NCI-H2029 treated with DMSO at 0.1 percent for 48 hours (cell line): ENCODE data around the gene TMEM30A.
A peak's percentile ranks its signal among the peaks of the same experiment; 100 is the strongest.

Experiments
- DNase-seq: peaks from one replicate; lab custom pipeline; 2025; lab: John Stamatoyannopoulos, UW

The TMEM30A gene

DNA sequence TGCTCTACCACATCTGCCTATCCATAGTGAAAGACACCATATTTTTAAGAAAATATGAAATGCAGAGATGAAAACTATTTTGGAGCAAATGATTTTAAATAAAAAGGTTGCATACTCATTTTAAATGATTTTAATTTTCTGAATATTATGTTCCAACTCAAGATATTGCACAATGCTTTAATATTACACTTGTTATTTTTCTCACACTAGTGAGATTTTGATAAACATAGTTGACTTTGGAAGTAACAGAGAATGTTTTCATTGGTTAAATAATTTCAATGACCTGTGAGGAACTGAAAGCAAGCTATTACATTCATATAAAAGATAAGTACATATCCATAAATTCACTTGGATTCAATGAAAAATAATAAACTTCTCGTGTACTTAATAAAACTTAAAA, 7.2 kb upstream of the TMEM30A start:
- DNase-seq = no peak

DNA sequence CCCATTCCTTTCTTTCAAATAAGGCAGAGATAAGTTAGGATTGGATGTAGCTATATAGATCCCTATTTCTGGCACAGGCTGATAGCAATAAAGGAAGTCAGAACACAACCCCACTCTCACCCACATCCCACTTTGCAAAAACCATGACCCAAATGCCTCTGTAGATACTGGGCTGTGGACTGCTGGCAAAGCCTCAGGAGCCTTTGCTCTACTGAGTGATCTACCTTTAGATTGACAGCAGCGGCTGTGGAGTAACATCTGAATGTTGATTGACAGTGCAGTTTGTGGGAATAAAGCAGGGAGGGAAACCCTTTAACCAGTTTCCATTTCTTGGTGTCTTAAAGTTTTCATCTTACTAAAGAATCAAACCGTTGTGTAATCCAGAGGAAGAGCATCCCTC, 6.7 kb upstream of the TMEM30A start:
- DNase-seq = no peak

DNA sequence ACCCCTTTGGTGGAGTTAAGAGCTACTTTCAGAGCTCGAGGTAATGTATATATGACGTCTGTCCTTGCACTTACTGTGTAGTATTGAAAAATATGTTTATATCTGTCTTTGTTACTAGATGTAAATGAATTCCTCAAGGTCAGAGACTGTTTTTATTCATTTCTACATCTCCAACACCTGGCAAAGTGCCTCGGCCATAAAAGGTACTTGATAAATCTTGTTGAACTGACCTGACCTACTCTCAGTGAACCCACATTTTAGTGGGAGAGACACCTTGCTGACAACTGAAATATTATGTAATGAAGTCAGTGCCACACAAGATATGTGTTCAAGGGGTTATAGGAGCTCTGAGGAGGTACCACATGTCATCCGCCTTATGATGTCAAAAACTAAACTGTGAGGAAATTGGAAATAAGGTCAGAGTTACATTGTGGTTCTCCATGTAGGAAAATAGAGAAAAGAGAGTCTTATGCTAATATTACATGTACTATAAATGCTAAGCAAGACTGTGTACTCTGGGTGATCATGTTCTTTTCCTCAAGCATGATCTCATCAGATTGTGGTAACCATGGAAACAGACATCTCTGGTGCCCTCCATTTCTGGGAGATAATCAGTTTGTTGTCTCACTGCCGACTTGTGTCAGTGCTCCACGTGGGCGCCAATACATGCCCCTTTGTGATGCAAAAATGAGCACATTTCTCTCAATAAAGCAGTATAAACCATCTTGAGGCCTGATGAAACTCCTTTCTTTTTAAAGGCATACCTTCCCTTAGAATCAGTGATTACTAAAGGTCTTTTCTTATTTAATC, 5.7 kb upstream of the TMEM30A start:
- DNase-seq = no peak

DNA sequence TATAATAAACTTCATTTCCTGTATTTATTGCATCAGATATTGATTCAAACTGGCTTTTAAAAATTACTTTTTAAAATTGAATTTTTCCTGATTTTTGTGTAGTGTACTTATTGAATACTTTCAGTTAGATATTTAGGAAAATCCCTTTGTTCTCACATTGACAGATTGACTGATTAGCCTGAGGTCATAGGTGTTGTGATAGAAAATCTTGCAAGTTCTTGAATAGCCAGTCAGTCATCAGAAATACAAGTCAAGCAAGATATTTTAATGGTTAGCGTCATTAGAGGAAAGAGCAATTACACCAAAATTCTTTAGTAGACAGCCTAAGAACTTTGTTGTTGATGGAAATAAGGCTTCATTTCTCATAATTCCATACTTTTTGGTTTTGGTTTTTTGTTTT, 3.4 kb upstream of the TMEM30A start:
- no peak for DNase-seq

DNA sequence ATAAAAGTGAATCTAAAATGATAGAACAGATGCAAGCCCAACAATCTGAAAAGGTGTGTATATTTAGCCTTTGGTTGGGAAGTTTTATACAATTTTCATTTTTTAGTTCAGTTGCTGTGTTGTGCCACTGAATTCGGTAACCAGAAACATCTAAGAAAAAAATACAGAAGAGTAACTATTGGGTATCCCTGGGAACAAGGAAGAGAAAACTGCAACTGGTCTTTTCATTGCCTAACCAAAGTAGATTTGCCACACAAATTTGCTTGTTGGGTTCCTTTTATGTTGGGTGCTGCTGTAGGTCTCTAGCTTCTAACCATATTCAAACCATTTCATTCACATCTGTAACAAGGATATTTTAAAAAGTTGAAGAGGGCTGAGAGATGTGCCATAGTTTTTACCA, 2.8 kb upstream of the TMEM30A start:
- DNase-seq = no peak

DNA sequence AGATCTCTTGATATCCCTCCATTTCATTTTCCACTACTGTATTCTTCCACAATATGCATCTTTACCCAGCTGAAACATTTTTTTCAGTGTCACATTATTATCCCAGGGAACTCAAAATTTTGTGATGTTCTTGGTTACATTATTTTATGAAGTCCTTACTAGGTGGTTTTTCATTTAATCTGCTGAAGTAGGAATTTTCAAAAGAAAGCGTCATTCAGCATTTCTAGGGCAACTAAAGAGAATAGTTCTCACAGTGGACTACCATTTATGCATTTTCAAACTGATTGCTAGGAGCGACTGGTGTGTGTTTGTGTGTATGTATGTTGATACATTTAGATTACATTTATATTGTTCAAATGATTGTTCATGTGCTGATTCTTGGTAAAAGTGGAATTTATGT, 2.4 kb upstream of the TMEM30A start:
- no peak for DNase-seq

DNA sequence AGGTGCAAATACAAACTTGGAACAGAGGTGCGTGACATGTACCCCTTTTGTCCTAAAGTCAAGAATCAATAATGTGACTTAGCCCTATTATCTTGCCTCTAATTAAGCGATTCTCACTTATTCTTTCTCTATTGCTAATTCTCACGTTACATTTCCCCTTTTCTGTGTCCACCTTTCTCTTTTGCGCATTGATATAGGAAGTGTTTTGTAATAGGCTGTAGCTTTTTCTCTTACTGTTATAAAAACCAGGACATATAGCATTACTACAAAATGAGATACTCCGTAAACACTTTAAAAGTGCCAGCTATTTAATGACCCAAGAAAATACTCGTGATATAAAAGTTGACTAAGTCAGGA, 669 bp upstream of the TMEM30A start:
- DNase-seq = peak; percentile 75

DNA sequence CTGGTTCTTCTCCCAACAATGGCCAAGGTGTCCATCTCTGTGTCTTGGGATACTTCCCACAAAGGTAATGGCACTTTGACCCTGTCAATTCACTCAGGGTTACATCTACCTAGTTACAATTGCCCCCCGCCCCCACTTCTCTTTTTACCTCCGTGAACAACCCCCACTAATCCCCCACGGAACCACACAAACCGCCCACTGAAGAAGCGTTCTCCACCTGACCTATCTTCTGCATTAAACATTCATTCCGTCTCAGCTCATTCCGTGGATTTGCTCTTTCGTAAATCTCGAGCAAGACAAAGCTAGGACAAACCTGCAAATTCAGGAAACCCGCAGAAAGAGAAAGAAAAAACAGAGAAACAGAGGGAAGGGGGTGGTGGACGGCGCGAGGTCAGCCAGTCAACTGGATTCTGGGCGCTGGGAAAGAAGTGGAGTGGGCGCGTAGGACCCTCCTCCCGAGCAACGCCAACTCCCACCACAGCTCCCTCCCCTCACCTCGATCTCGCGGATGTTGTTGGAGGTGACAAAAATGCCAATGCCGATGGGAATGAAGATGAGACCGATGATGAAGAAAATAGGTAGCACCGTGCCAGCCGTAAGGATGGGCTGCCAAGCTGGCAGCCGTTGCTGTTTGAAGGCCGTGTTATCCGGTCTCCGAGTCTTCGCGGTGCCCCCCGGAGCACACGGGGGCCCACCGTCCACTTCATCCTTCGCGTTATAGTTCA, 523 bp downstream of the TMEM30A start:
- DNase-seq = no peak

DNA sequence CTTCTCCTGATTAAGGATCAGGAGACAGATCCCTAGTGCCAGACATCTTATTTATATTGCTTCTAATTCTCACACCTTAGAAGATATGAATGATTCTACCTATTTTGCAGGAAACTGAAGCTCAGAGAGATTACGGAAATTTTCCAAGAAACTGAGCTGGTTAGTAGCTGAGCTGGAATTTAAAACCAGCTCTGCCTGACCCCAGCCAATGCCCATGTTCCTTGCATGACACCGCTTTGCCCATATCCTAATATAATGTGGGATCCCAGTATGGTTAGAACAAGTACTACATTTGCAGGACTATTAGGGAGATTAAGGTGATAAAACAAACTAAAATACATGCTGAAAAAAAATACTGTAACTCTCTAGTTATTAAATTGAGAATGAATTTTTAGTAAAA, 1.9 kb downstream of the TMEM30A start:
- no peak for DNase-seq

DNA sequence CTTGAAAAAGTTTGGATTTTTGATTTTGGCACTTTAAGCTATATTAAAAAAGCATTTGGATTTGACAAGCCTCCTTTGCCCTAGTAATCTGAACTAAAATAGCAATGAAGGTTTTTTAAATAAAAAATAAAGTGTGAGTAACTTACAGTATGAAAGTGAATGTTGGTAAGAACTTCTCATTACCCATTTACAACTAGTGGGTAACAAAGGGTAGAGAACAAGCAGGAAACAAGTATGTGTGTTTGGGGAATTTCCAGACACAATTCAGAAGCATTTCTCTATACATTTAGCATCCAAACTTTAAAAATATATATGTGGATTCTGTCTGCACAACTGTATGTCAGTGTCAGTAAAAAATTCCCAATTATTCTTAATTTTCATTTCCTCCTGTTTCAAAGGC, 2.9 kb downstream of the TMEM30A start:
- no peak for DNase-seq

DNA sequence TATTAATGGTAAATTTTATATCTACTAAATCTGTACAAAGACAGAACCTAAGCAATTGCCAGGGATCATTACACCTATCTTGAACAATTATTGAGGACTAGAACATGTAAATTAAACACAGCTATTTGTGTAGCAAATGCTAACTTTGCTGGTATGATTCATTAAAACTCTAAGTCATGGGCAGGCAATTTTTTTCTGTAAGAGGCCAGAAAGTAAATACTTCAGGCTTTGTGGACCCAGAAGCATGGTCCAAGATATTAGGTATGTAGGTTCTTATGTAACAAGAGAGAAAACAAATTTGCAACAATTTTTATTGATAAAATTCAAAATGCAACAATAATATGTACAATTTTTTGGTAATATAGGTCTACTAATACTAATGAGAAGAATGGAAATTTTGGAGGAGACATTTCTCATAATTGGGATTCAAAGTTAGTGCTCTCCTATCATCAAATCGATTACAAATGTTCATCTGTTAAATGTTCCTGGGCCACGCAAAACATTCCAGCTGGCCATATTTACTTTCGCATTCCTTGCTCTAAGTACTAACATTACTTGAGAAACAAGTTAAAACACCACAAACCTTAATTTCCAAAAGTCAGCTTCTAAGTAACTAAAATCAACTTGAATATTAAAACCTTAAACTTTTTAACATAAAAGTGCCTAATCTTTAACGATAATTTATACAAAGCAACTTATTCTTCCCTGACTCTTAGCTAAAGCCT, 4.3 kb downstream of the TMEM30A start:
- no peak for DNase-seq

DNA sequence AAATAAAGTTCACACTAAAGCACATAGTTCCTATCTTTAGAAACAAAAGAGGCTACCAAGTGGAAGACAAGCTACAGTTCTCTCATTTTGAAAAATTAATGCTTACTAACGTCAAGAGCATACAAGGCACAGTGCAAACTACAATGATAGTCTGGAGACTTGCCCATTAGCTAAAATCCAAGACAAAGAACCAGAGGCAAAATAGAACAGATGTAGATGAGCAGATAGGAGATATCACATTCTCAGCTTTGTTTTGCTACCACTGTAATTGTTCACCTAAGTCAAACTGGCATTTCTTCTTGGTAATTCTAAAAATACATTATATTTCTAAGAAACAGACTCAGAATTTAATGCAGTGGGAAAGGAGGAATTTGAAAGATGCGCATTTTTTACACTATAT, 5.2 kb downstream of the TMEM30A start:
- DNase-seq = no peak

DNA sequence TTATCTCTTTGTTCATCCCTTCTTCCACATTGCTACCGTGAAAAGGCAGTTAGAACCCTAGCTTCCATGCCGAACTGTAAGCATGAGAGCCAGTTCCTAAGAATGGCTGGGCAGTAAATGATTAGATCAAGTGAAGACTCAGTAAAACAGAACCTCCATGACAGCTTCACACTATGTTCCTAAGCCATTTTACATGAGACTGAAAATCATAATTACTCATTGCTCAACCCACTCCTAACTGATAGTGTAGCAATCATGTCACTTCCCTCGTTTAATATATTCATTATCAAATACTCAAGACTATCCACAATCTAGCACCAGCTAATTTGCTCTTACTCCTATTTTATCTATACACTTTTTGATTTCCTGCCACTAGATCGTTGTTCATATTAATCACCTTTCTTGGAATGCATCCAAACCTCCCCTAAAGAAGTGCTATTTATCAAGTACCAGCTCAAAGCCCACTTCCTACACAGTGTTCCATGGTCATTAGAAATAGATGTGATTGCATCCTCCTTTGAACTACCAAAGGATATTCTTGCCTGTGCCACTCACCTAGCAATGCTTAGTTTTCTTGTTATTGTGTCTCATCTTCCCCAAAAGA, 6.0 kb downstream of the TMEM30A start:
- DNase-seq = no peak

DNA sequence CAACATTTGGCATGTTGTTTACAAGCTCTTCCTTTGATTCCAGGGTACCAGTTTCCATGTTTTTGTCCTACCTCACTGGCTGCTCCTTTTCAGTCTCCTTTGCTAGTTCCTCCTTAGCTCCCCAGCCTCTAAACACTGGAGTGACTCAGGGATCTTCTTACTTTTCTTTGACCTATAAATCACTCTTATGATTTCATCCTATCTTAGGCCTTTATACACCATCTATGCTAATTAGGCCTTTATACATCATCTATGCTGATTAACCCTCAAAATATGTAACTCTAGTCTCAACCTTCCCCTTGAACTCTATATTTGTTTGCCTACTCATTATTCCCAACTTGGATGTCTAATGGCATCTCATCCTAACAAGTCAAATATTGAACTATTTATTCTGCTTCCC, 9.5 kb downstream of the TMEM30A start:
- no peak for DNase-seq

DNA sequence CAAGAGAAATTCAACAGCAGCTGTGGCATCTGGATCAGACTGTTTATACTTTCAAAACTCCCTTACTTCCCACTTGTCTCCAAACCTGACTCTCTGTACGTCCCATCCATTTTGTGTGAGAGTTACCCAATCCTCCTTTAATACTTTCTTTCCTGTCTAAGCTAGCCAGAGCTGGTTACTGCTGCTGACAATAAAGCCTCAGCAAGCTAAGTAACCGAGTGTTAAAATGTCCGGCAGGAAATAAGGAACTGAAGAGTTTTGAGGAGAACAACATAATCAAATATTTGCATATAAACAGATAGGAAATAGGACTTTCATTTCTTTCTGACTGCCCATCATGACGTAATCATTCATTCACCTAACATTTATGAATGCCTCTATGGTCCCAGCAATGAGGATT, 11.6 kb downstream of the TMEM30A start:
- DNase-seq = no peak

DNA sequence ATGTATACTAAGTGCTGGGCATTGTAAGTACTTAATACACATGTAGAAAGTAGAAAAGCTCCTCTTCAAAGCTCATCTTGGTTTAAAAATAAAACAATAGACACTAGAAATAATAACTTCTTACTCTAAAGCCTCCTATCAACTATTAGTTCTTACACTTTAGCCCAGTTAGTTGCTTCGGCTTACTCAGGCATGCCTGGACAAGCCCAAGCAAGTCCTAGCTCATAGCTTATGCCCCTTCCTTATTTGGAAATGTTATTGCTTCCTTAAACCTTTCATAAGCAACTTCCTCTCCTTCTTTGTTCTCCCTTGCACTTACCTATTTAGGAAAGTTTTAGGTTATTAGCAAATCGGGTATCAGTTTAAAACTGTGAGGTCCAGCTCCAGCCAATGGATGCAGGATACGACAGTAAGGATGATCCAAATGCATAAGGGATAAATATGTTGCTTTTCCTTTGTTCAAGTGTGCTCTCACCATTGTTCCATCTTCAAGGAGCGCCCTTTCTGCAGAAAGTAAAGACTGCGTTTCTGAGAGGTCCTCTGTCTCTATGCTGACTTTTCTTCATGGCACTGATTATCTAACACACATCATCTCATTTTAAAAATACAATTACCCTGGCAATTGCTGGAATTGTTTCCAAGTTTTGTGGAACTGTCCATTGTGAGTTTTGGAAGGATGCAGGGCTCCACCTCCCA, 12.3 kb downstream of the TMEM30A start:
- DNase-seq = no peak

DNA sequence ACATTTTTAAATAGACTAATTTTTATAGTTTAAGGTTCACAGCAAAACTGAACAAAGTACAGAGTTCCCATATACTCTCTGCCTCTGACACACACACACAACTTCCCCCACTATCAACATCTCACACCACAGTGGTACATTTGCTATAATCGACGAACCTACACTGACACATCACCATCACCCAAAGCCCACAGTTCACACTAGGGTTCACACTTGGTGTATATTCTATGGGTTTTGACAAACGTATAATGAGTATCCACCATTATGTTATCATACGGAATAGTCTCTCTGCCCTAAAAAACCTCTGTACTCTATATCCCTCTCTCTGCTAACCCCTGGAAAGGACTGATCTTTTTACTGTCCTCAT, 15.6 kb downstream of the TMEM30A start:
- DNase-seq = no peak

DNA sequence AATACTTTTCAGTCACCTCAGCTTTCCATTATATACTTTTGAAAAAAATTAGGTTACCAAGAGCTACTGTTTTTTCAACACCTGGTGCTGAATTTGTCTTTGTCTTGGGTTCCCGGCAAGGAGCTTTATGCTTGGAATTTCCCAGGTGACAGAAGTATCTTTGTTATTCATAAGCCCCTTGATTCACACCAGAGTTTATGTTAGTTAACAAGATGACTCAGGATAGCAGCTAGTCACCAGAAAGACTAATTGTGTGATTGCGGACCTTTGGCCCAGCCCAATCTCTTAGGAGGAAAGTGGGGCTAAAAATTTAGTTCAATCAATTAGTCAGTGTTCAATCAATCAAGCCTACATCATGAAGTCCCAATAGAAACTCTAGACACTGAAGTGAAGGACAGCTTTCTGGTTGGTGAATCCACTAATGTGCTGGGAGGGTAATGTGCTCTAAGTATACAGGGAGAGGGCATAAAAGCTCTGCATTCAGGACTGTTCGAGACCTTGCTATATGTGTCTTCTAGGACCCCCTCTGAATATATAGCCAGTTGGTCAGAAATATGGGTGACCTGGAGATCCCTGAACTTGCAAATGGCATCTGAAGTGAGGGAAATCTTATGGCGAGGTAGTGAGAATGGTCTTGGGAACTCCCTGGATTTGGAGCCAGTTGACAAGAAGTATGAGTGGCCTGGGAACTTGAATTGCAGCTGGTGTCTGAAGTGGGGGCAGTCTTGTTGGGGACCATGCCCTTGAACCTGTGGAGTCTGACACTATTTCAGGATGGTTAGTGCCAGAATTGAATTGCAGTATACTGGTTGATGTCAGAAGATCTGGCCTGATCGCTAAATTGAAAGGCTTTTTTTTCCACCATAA, 16.2 kb downstream of the TMEM30A start:
- no peak for DNase-seq

DNA sequence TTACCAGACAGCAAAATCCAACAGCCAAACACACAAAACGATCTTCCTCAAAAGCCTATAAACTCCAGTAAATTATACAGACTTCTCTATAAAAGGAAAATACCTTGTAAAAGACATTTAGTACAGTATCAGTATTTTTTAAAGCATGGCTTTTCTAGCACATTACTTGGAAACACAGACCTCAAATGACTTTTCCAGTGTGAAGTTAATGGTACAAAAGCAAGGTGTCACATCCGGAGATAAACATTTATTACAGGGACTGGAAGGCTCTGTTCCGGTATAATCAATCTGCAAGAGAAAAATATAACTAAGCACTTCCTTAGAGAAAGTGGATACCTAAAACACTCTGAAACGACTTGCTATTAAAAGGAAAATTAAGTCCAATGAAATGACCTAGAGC, 17.1 kb downstream of the TMEM30A start:
- DNase-seq = no peak

DNA sequence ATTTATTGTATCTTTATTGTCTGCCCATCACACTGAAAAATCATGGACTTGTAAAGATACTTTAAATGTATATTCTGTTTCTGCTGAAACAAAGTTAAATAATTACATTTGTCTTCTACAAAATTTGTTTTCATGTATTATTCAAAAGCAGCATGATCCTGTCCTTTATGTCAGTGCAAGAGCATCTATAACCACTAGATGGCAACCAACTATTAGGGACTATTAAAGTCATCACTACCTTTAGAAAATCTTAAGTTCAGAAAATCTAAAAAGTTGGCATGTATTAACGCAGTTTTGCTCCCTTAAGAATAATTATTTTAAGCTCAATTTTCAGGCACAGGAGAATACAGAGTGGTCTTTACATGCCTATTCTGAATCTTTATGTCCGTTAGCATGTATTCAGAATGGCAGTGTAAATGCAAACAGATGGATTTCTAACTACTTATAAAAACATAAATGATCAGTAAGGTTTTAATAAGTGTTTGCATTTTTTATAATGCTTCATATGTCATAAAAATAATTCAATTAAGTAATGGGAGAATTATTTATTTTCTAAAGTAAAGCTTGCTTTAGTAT, 17.8 kb downstream of the TMEM30A start:
- DNase-seq = peak; percentile 7

DNA sequence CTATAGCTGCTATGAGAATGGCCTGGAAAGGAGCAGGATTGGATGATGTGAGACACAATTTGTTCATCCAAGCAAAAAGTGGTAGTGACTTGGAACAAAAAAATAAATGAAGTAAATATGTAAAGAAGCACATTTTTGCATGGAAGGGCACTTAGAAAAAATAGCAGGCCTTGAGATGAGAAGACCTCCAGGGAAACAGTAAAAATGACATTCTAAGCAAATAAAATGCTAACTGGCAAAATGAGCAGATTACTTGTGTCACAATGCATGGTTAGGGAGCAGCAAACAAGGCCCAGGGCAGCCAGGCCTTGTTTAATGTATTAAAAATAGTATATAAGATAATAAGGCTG, 21.2 kb downstream of the TMEM30A start:
- no peak for DNase-seq
